Measurements from ENCODE around the gene ATG14. TPM values are rescaled to one million over a fixed set of nuclear protein-coding genes. Genes with fewer than 3 reads are reported as not detected.

The ATG14 gene
- total RNA-seq, 4 donors from 2014 or later = 6.1 to 26.5 (median 13.0) TPM

DNA sequence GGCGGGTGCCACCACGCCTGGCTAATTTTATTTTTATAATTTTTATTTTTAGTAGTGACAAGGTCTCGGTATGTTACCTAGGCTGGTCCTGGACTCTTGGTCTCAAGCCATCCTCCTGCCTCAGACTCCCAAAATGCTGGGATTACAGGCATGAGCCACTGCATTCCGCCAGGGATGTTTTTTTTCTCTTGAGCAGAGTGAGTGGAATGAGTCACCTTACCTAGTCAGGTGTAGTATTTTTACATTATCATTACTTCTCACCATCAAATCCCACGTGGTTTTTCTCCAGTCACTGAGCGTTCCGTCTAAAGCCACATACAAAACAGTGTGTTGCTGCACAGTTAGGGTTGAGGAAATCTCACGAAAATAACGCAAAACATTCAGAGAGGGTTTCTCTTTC lies 29.7 kb upstream of the ATG14 start:
- Histone ChIP-seq H3K36me3 (no peaks in the 10 kb centered on the region), H3K9me3 (no peaks in the 10 kb centered on the region), H3K4me3 (no peak overlapping the region), H3K4me1 (no peaks in the 10 kb centered on the region), H3K27me3 (no peaks in the 10 kb centered on the region), H3K27ac (no peak overlapping the region)
- DNase-seq = no peak
- TF ChIP-seq POLR2A (IDR thresholded peaks at IDR 0.05) = no peak
- TF ChIP-seq, protein P1, sequence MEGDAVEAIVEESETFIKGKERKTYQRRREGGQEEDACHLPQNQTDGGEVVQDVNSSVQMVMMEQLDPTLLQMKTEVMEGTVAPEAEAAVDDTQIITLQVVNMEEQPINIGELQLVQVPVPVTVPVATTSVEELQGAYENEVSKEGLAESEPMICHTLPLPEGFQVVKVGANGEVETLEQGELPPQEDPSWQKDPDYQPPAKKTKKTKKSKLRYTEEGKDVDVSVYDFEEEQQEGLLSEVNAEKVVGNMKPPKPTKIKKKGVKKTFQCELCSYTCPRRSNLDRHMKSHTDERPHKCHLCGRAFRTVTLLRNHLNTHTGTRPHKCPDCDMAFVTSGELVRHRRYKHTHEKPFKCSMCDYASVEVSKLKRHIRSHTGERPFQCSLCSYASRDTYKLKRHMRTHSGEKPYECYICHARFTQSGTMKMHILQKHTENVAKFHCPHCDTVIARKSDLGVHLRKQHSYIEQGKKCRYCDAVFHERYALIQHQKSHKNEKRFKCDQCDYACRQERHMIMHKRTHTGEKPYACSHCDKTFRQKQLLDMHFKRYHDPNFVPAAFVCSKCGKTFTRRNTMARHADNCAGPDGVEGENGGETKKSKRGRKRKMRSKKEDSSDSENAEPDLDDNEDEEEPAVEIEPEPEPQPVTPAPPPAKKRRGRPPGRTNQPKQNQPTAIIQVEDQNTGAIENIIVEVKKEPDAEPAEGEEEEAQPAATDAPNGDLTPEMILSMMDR (IDR thresholded peaks at IDR 0.05) = no peak
- intact Hi-C loops (cut with DNase I; ENCODE audit: low total_unique reads) = no loop called here

DNA sequence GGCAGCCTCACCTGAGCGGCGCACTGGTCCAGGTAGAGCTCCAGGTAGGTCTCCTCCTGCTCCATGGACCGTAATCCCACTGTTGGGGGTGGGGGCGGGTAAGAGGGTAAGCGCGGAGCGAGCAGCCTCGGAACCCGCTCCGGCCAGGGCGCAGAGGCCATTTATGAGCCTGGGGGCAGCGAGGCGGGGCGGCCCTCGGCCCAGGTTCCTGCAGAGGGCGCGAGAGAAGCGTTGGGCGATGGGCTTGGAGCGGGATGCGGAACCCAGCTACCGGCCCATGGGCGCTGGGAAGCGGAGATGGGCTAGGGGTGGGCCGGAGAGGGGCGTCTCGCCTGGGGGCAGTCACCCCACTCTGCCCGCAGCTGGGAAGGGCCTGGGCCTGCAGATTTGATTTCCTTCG lies 28.8 kb upstream of the ATG14 start, which contains the start of gene TBPL2:
Gene TBPL2, minus strand, starts transcription at position 232 of the 400 bp plus-strand sequence. Its CDS starts 167 bp downstream, at position 65.
- H3K36me3 ChIP-seq = no peaks in the 10 kb centered on the region
- TF ChIP-seq, protein P1 (IDR thresholded peaks at IDR 0.05) = no peak
- no peak for TF ChIP-seq POLR2A (IDR thresholded peaks at IDR 0.05)
- no peak within 1 kb of the TSS for H3K27ac ChIP-seq
- no peaks in the 10 kb centered on the region for H3K4me1 ChIP-seq
- DNase-seq = no peak
- no peaks in the 10 kb centered on the region for H3K9me3 ChIP-seq
- H3K27me3 ChIP-seq = no peaks in the 10 kb centered on the region
- intact Hi-C loops (cut with DNase I; ENCODE audit: low total_unique reads) = no loop called here
- no peak within 1 kb of the TSS for H3K4me3 ChIP-seq

DNA sequence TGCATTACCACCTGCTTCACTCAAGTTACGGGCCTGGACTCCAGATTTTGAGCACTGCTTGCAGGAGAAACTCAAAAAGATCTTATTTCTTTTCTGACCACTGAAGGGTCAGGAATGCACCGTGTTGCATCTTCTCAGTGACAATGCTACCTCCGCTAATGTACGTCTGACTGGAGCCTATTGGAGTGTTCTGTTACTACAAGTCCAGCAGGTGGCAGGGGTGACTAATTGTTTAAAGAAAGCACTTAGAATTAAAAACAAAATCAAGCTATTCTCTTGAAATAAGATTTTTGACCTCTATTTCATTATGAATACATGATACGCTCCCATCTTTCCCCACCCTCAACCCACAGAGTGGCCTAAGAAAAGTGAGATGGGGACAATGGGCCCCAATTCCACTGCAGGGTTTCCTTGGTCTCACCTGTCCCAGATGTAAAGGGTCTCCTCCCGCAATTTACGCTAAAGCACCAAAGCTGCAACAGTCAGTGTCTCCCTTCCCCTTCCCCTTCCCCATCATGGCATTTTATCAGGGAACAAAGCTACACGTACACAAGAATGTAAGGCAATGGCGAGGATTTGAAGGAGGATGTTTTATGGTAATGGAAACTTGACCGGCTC lies 26.5 kb upstream of the ATG14 start:
- DNase-seq = no peak
- TF ChIP-seq POLR2A (IDR thresholded peaks at IDR 0.05) = no peak
- TF ChIP-seq, protein P1 (IDR thresholded peaks at IDR 0.05) = peak in 3 of 4 experiments; percentile 34 to 37 (median 37)
- no peaks in the 10 kb centered on the region for H3K4me1 ChIP-seq
- no peaks in the 10 kb centered on the region for H3K27me3 ChIP-seq
- intact Hi-C loops (cut with DNase I; ENCODE audit: low total_unique reads) = no loop called here
- no peaks in the 10 kb centered on the region for H3K36me3 ChIP-seq
- no peaks in the 10 kb centered on the region for H3K9me3 ChIP-seq
- no peak overlapping the region for H3K27ac ChIP-seq
- no peak overlapping the region for H3K4me3 ChIP-seq

DNA sequence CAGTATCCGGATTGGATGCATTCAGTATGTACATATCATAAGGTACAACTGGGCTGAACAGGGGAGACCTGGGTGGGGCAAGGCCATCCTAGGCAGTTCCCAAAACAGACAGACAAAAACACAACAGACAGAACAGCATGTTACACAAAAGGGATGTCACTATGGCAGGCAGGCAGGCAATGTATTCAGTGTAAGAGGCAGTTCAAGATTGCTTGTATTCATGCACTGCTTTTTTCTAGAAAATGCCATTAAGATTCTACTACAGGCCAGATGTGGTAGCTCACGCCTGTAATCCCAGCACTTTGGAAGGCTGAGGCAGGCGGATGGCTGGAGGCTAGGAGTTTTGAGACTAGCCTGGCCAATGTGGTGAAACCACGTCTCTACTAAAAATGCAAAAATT lies 25.3 kb upstream of the ATG14 start:
- Histone ChIP-seq H3K27ac (no peak overlapping the region), H3K36me3 (no peaks in the 10 kb centered on the region), H3K4me1 (no peaks in the 10 kb centered on the region), H3K9me3 (no peaks in the 10 kb centered on the region), H3K27me3 (no peaks in the 10 kb centered on the region), H3K4me3 (no peak overlapping the region)
- no peak for TF ChIP-seq POLR2A (IDR thresholded peaks at IDR 0.05)
- TF ChIP-seq, protein P1 (IDR thresholded peaks at IDR 0.05) = no peak
- no peak for DNase-seq
- intact Hi-C loops (cut with DNase I; ENCODE audit: low total_unique reads) = no loop called here

- H3K9me3 ChIP-seq = no peaks in the 10 kb centered on the region
- H3K4me3 ChIP-seq = no peak overlapping the region
- DNase-seq = no peak
- TF ChIP-seq POLR2A (IDR thresholded peaks at IDR 0.05) = no peak
- TF ChIP-seq, protein P1 (IDR thresholded peaks at IDR 0.05) = no peak
- no peaks in the 10 kb centered on the region for H3K27me3 ChIP-seq
- no peak overlapping the region for H3K27ac ChIP-seq
- H3K4me1 ChIP-seq = no peaks in the 10 kb centered on the region
- intact Hi-C loops (cut with DNase I; ENCODE audit: low total_unique reads) = no loop called here
- H3K36me3 ChIP-seq = no peaks in the 10 kb centered on the region
These were observed 24.9 kb upstream of the ATG14 start for GRCh38 chr14:55436519-55436918.

All from uterus (tissue), 4 donors.